ENCODE measurements around the gene MRPS21. TPM values are rescaled to one million over a fixed set of nuclear protein-coding genes. Genes with fewer than 3 reads are reported as not detected.

MRPS21 gene
- total RNA-seq (10 to 100 TPM; 15.0 to 16.7 TPM), polyA plus RNA-seq (10 to 100 TPM; 29.1 to 56.5 TPM)

DNA sequence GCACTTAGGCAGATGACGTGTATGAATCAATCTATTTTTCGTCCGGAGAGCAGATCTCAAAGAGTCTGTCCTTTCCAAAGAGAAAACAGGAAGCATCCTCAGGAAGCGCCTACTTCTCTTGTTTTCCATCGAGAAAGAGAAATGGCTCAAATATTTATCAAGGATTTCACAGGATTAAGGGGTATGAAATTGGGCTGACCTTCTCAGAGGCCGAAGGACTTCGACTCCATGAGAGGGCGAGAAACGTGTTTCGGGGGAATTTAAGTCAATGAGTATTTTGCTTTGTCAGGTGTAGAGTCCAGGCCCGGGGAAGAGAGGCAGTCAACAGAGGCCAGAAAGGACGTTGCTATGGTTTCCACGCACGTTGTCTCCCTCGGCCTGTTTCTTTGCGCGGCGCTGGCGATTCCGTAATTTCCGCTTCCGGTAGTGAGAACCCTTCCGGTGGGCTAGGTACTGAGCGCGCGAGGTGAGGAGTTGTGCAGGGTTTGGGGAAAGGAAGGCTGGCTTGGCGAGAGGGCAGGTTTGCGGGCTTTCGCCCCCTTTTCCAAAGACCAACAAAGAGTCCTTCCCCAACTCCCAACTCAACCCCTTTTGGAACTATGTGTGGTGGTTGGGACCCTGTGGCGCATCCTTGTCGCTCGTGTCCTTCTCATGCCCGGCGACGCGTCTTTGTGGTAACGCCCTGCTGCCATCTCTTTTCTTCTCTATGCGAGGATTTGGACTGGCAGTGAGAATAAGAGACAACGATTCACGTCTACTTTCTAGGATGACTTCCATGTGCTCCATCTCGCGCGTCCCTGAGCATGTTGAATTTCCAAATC is at the start of gene MRPS21:
Gene MRPS21, plus strand, starts transcription at position 429 of the 821 bp plus-strand sequence. CDS start 506 bp downstream, outside the sequence.
- DNase-seq (ENCODE audit: low spot score), result peak; percentile 85
- peaks cover 0 to 9% (median 4%) of the 10 kb centered on the region in 4 donors for H3K4me1 ChIP-seq (ENCODE audit: control insufficient read depth in 4 of 4, insufficient read depth in 4 of 4, low read length in 3 of 4)
- TF ChIP-seq SP1 (IDR thresholded peaks at IDR 0.05) (peak; percentile 62), RXRA (IDR thresholded peaks at IDR 0.05) (peak in 1 of 2 donors; percentile 46), RAD21 (IDR thresholded peaks at IDR 0.05) (peak in 1 of 2 donors; percentile 37), FOXA2 (IDR thresholded peaks at IDR 0.05) (no peak), GABPA (IDR thresholded peaks at IDR 0.05 in 1 of 2, conservative IDR thresholded peaks at IDR 0.05 in 1 of 2) (peak; percentile 98 to 100), TAF1 (conservative IDR thresholded peaks at IDR 0.05) (no peak), HNF4G (IDR thresholded peaks at IDR 0.05) (peak; percentile 29), HNF4A (conservative IDR thresholded peaks at IDR 0.05) (peak; percentile 49 to 55), FOXA1 (IDR thresholded peaks at IDR 0.05) (no peak), JUND (IDR thresholded peaks at IDR 0.05) (no peak), MAX (IDR thresholded peaks at IDR 0.05) (peak; percentile 92), NR2F2 (IDR thresholded peaks at IDR 0.05) (no peak), EGR1 (IDR thresholded peaks at IDR 0.05; ENCODE audit: low read depth in 2 of 2) (no peak), YY1 (IDR thresholded peaks at IDR 0.05) (peak; percentile 76)
- TF ChIP-seq, protein P1, sequence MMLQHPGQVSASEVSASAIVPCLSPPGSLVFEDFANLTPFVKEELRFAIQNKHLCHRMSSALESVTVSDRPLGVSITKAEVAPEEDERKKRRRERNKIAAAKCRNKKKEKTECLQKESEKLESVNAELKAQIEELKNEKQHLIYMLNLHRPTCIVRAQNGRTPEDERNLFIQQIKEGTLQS (IDR thresholded peaks at IDR 0.05), result no peak
- TF ChIP-seq, protein P2, sequence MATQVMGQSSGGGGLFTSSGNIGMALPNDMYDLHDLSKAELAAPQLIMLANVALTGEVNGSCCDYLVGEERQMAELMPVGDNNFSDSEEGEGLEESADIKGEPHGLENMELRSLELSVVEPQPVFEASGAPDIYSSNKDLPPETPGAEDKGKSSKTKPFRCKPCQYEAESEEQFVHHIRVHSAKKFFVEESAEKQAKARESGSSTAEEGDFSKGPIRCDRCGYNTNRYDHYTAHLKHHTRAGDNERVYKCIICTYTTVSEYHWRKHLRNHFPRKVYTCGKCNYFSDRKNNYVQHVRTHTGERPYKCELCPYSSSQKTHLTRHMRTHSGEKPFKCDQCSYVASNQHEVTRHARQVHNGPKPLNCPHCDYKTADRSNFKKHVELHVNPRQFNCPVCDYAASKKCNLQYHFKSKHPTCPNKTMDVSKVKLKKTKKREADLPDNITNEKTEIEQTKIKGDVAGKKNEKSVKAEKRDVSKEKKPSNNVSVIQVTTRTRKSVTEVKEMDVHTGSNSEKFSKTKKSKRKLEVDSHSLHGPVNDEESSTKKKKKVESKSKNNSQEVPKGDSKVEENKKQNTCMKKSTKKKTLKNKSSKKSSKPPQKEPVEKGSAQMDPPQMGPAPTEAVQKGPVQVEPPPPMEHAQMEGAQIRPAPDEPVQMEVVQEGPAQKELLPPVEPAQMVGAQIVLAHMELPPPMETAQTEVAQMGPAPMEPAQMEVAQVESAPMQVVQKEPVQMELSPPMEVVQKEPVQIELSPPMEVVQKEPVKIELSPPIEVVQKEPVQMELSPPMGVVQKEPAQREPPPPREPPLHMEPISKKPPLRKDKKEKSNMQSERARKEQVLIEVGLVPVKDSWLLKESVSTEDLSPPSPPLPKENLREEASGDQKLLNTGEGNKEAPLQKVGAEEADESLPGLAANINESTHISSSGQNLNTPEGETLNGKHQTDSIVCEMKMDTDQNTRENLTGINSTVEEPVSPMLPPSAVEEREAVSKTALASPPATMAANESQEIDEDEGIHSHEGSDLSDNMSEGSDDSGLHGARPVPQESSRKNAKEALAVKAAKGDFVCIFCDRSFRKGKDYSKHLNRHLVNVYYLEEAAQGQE (IDR thresholded peaks at IDR 0.05), result no peak
- TF ChIP-seq, protein P3, sequence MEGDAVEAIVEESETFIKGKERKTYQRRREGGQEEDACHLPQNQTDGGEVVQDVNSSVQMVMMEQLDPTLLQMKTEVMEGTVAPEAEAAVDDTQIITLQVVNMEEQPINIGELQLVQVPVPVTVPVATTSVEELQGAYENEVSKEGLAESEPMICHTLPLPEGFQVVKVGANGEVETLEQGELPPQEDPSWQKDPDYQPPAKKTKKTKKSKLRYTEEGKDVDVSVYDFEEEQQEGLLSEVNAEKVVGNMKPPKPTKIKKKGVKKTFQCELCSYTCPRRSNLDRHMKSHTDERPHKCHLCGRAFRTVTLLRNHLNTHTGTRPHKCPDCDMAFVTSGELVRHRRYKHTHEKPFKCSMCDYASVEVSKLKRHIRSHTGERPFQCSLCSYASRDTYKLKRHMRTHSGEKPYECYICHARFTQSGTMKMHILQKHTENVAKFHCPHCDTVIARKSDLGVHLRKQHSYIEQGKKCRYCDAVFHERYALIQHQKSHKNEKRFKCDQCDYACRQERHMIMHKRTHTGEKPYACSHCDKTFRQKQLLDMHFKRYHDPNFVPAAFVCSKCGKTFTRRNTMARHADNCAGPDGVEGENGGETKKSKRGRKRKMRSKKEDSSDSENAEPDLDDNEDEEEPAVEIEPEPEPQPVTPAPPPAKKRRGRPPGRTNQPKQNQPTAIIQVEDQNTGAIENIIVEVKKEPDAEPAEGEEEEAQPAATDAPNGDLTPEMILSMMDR (IDR thresholded peaks at IDR 0.05; ENCODE audit: low read depth, low read length, missing input control), result no peak
- TF ChIP-seq, protein P4, sequence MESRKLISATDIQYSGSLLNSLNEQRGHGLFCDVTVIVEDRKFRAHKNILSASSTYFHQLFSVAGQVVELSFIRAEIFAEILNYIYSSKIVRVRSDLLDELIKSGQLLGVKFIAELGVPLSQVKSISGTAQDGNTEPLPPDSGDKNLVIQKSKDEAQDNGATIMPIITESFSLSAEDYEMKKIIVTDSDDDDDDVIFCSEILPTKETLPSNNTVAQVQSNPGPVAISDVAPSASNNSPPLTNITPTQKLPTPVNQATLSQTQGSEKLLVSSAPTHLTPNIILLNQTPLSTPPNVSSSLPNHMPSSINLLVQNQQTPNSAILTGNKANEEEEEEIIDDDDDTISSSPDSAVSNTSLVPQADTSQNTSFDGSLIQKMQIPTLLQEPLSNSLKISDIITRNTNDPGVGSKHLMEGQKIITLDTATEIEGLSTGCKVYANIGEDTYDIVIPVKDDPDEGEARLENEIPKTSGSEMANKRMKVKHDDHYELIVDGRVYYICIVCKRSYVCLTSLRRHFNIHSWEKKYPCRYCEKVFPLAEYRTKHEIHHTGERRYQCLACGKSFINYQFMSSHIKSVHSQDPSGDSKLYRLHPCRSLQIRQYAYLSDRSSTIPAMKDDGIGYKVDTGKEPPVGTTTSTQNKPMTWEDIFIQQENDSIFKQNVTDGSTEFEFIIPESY (IDR thresholded peaks at IDR 0.05), result no peak
- H3K27me3 ChIP-seq (ENCODE audit: control insufficient read depth in 4 of 4, insufficient read depth in 4 of 4, low read length in 3 of 4), result no peaks in the 10 kb centered on the region
- H3K9ac ChIP-seq (ENCODE audit: low read depth in 1 of 2, low read length in 2 of 2), result peak within 1 kb of the TSS; percentile 80 to 83
- H3K9me3 ChIP-seq (ENCODE audit: control insufficient read depth in 4 of 4, low read length in 3 of 4), result no peaks in the 10 kb centered on the region
- peaks cover 3 to 9% (median 5%) of the 10 kb centered on the region in 4 donors for H3K36me3 ChIP-seq (ENCODE audit: control insufficient read depth in 4 of 4, insufficient read depth in 3 of 4, low read depth in 1 of 4, low read length in 3 of 4)
- peak within 1 kb of the TSS; percentile 68 to 70 for H3K27ac ChIP-seq (ENCODE audit: low read depth in 1 of 2, low read length in 2 of 2)
- peak within 1 kb of the TSS; percentile 71 to 100 (median 84) for H3K4me3 ChIP-seq (ENCODE audit: low read depth in 1 of 3, low read length in 3 of 3)
- 9% methylated on average over 43 of the region's 43 CpGs for WGBS
